Transverse colon (tissue), 4 donors: Measurements from ENCODE around the gene DCK. TPM values are rescaled to one million over a fixed set of nuclear protein-coding genes. Genes with fewer than 3 reads are reported as not detected.
"Not testable (repeated sequence)": the region's sequence is repeated elsewhere in the genome, so short reads cannot be mapped to it uniquely, and the experiment has no call there.

Source experiments
- DNase-seq: peaks from one replicate; pipeline ENCODE4 v3.0.0-alpha.2; 2019
- H3K27ac ChIP-seq, 4 donors: fragments of 200-600 bp; sonication (generic); 2 replicates each; pipeline ENCODE4 v1.5.1; 2016 to 2018; ENCODE audit warnings: inconsistent platforms in 4 of 4
- H3K27me3 ChIP-seq: fragments of 200-600 bp; sonication (generic); 2 replicates; pipeline ENCODE4 v1.5.1; 2017; ENCODE audit warnings: inconsistent platforms
- H3K36me3 ChIP-seq, 4 donors: fragments of 200-600 bp; sonication (generic); 2 replicates each; pipeline ENCODE4 v1.5.1; 2017 to 2019; ENCODE audit warnings: inconsistent platforms in 4 of 4
- H3K4me1 ChIP-seq, 4 donors: fragments of 200-600 bp; sonication (generic); 2 replicates each; pipeline ENCODE4 v1.5.1; 2017 to 2020; ENCODE audit warnings: inconsistent platforms in 4 of 4
- H3K4me3 ChIP-seq, 4 donors: fragments of 200-600 bp; sonication (generic); 1 replicate in 1 of 4; 2 replicates in 3 of 4; pipeline versions ENCODE4 v1.5.1 to v1.6.1; 2017 to 2019; ENCODE audit warnings: inconsistent platforms in 4 of 4
- H3K9me3 ChIP-seq, 2 donors: fragments of 200-600 bp; sonication (generic); 2 replicates each; pipeline ENCODE4 v1.5.1; 2017 to 2019; ENCODE audit warnings: inconsistent platforms in 2 of 2
- EP300 ChIP-seq: sonication (generic); formaldehyde crosslinking; IDR thresholded peaks from one replicate; pipeline ENCODE4 v1.6.1; 2017; ENCODE audit warnings: antibody characterized with exemption, low read depth
- POLR2A ChIP-seq: fragments of 450-650 bp; IDR thresholded peaks from one replicate; pipeline ENCODE4 v1.6.1; 2016; ENCODE audit warnings: antibody characterized with exemption, mild to moderate bottlenecking, moderate library complexity
- POLR2AphosphoS5 ChIP-seq, 3 donors: sonication (generic); formaldehyde crosslinking; IDR thresholded peaks; one replicate each; pipeline ENCODE4 v1.6.1; 2016; ENCODE audit warnings: antibody characterized with exemption in 3 of 3
- WGBS, 2 donors: methylation state at CpG; one replicate each; pipeline ENCODE4 v1.1.5; 2018; ENCODE audit warnings: low coverage in 1 of 2; 5-methylcytosine and 5-hydroxymethylcytosine counted together
- in situ Hi-C, 4 donors: fragments of 200-750 bp; cut with MboI; loops; one replicate each; pipeline versions ENCODE4 v1.15.0 to v1.15.1; 2017; ENCODE audit warnings: low sequenced_read_pairs in 3 of 4, low pct_ligation_motif_present in 1 of 4, low pct_unique_long_range_greater_than_20kb in 1 of 4
- intact Hi-C: fragments of 100-400 bp; cut with DNase I; formaldehyde crosslinking; loops from one replicate; pipeline ENCODE4 v1.15.1; 2023; ENCODE audit warnings: low total_unique reads
- total RNA-seq, 4 donors: library from RNA; depleted of rRNA; stranded (reverse); fragments of >200 nt; gene quantifications; one replicate each; pipeline ENCODE4 v1.1.0, GENCODE V29; 2016
- TF ChIP-seq, protein P1 (sequence below), 5 experiments: fragments of 200-600 bp in 3 of 5; fragments of 450-650 bp in 2 of 5; sonication (generic) in 3 of 5; IDR thresholded peaks; 1 replicate in 2 of 5; 2 replicates in 3 of 5; pipeline ENCODE4 v1.5.1; 2016 to 2017; ENCODE audit warnings: antibody characterized with exemption in 5 of 5, inconsistent platforms in 3 of 5, mild to moderate bottlenecking in 2 of 5, moderate library complexity in 1 of 5

Gene DCK
- total RNA-seq, 4 donors from 2014 or later = 6.0 to 18.1 (median 15.9) TPM

DNA sequence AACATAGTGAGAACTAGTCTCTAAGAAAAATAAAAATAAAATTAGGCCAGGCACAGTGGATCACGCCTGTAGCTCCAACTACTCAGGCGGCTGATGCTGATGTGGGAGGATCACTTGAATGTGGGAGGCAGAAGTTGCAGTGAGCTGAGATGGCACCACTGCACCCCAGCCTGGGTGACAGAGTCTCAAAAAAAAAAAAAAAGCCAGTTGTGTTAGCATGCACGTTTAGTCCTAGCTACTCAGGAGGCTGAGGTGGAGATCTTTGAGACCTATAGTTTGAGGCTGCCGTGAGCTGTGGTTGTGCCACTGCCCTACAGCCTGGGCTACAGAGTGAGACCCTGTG is 2.5 kb downstream of the DCK start:
- H3K36me3 ChIP-seq = no peaks in the 10 kb centered on the region
- no peaks in the 10 kb centered on the region for H3K9me3 ChIP-seq
- H3K27me3 ChIP-seq = no peaks in the 10 kb centered on the region
- in situ Hi-C loops = loop anchor here in 1 of 4 donors (25.0 kb wide), 1 partner anchor 334 kb away; the partner anchor contains the start of gene JCHAIN
- DNase-seq = no peak
- H3K4me1 ChIP-seq = peaks cover 8 to 49% (median 12%) of the 10 kb centered on the region in 4 donors
- intact Hi-C loops = loop anchor here (10.0 kb wide), 1 partner anchor 91 kb away; the partner anchor contains the start of gene MOB1B
- peak overlapping the region in 1 of 4 donors; percentile 80 for H3K4me3 ChIP-seq
- TF ChIP-seq POLR2AphosphoS5 (IDR thresholded peaks at IDR 0.05) = no peak
- TF ChIP-seq, protein P1, sequence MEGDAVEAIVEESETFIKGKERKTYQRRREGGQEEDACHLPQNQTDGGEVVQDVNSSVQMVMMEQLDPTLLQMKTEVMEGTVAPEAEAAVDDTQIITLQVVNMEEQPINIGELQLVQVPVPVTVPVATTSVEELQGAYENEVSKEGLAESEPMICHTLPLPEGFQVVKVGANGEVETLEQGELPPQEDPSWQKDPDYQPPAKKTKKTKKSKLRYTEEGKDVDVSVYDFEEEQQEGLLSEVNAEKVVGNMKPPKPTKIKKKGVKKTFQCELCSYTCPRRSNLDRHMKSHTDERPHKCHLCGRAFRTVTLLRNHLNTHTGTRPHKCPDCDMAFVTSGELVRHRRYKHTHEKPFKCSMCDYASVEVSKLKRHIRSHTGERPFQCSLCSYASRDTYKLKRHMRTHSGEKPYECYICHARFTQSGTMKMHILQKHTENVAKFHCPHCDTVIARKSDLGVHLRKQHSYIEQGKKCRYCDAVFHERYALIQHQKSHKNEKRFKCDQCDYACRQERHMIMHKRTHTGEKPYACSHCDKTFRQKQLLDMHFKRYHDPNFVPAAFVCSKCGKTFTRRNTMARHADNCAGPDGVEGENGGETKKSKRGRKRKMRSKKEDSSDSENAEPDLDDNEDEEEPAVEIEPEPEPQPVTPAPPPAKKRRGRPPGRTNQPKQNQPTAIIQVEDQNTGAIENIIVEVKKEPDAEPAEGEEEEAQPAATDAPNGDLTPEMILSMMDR (IDR thresholded peaks at IDR 0.05) = no peak
- TF ChIP-seq EP300 = no peak
- TF ChIP-seq POLR2A = no peak
- peak overlapping the region in 3 of 4 donors; percentile 17 to 33 (median 20) for H3K27ac ChIP-seq
- WGBS, 2 donors = 52 to 83% methylated on average over 2 to 4 of the region's 4 CpGs

DNA sequence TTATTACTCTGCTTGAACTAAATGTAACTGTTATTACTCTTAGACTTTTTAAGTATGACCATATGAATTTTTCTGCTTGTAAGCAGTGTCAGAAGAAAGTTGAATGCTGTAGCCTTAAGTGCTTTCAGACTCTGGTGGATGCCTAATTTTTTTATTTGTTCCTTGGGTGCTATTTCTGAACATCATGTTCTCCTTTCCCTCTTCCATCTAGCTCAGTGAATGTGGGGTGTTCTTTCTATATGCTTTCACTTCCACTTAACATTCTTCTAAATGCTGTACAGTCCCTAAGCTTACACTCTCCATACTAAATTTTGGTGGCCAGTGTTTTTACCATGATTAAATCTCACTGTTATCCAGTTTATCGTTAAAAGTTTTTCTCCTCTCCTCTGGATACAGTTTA is 3.6 kb downstream of the DCK start:
- peaks cover 8 to 48% (median 12%) of the 10 kb centered on the region in 4 donors for H3K4me1 ChIP-seq
- intact Hi-C loops = loop anchor here (10.0 kb wide), 1 partner anchor 92 kb away; the partner anchor contains the start of gene MOB1B
- 56 to 61% methylated on average over 1 of the region's 1 CpG for WGBS, 2 donors
- TF ChIP-seq, protein P1 (IDR thresholded peaks at IDR 0.05) = no peak
- TF ChIP-seq POLR2AphosphoS5 (IDR thresholded peaks at IDR 0.05) (no peak), POLR2A (no peak), EP300 (no peak)
- H3K36me3 ChIP-seq = no peaks in the 10 kb centered on the region
- no peaks in the 10 kb centered on the region for H3K9me3 ChIP-seq
- H3K4me3 ChIP-seq = peak overlapping the region in 1 of 4 donors; percentile 80
- in situ Hi-C loops = loop anchor here in 1 of 4 donors (25.0 kb wide), 1 partner anchor 335 kb away; the partner anchor contains the start of gene JCHAIN
- no peak for DNase-seq
- peak overlapping the region in 3 of 4 donors; percentile 18 to 38 (median 20) for H3K27ac ChIP-seq
- H3K27me3 ChIP-seq = no peaks in the 10 kb centered on the region

DNA sequence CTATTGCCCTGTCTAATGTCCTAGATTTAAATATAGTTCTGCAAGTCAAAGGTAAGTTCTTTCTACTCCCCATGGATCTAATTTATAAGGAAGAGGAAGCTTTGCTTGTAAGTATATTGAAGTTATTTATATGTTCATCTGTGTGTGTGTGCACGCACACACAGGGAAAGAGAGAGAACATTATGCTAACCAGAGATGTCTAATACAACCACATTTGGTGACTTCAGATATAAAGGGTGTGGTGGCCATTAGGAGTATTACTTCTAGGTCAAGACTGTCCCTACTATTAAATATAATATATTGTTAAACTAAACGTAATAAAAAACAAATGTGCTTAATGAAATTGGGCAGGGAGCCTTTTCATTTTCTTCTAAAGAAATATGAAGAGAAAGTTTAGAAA is 4.1 kb downstream of the DCK start:
- in situ Hi-C loops (loop anchor here in 1 of 4 donors (25.0 kb wide), 1 partner anchor 335 kb away; the partner anchor contains the start of gene JCHAIN), intact Hi-C loops (loop anchor here (10.0 kb wide), 1 partner anchor 93 kb away; the partner anchor contains the start of gene MOB1B)
- TF ChIP-seq EP300 = no peak
- TF ChIP-seq POLR2AphosphoS5 (IDR thresholded peaks at IDR 0.05) = no peak
- TF ChIP-seq, protein P1 (IDR thresholded peaks at IDR 0.05) = no peak
- TF ChIP-seq POLR2A = no peak
- 51 to 58% methylated on average over 2 of the region's 2 CpGs for WGBS, 2 donors
- Histone ChIP-seq H3K4me1 (peaks cover 4 to 43% (median 9%) of the 10 kb centered on the region in 4 donors), H3K27me3 (no peaks in the 10 kb centered on the region), H3K36me3 (no peaks in the 10 kb centered on the region), H3K27ac (peak overlapping the region in 3 of 4 donors; percentile 18 to 38 (median 20)), H3K4me3 (peak overlapping the region in 1 of 4 donors; percentile 11), H3K9me3 (no peaks in the 10 kb centered on the region)
- DNase-seq = no peak

DNA sequence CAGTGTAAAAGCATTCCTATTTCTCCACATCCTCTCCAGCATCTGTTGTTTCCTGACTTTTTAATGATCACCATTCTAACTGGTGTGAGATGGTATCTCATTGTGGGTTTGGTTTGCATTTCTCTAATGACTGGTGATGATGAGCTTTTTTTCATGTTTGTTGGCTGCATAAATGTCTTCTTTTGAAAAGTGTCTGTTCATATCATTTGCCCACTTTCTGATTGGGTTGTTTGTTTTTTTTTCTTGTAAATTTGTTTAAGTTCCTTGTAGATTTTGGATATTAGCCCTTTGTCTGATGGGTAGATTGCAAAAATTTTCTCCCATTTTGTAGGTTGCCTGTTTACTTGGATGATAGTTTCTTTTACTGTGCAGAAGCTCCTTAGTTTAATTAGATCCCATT is 6.2 kb downstream of the DCK start:
- not testable (repeated sequence) for H3K27ac ChIP-seq, H3K36me3 ChIP-seq, H3K27me3 ChIP-seq, DNase-seq, H3K4me3 ChIP-seq, H3K9me3 ChIP-seq
- in situ Hi-C loops (loop anchor here in 3 of 4 donors (25.0 kb wide), 4 partner anchors 87 to 362 kb away; partner anchors contain the start of genes ENAM (in 1 of the 3), GRSF1 (in 1 of the 3), JCHAIN (in 1 of the 3) and MOB1B (in 1 of the 3)), intact Hi-C loops (loop anchor here (10.0 kb wide), 1 partner anchor 95 kb away; the partner anchor contains the start of gene MOB1B)
- peaks cover 0 to 39% (median 4%) of the 10 kb centered on the region in 4 donors for H3K4me1 ChIP-seq

DNA sequence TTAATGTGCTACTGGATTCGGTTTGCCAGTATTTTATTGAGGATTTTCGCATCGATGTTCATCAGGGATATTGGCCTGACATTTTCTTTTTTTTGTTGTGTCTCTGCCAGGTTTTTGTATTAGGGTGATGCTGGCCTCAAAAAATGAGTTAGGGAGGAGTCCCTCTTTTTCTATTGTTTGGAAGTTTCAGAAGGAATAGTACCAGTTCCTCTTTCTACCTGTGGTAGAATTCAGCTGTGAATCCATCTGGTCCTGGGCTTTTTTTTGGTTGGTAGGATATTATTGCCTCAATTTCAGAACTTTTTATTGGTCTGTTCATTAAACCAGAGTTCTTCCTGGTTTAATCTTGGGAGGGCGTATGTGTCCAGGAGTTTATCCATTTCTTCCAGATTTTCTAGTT is 7.9 kb downstream of the DCK start:
- DNase-seq, H3K9me3 ChIP-seq, intact Hi-C loops, H3K27me3 ChIP-seq, H3K27ac ChIP-seq, H3K36me3 ChIP-seq, H3K4me3 ChIP-seq: not testable (repeated sequence)
- peaks cover 0 to 30% (median 3%) of the 10 kb centered on the region in 4 donors for H3K4me1 ChIP-seq
- WGBS, 2 donors = 98% methylated on average over 4 of the region's 4 CpGs
- in situ Hi-C loops = loop anchor here in 2 of 4 donors (25.0 kb wide), 3 partner anchors 89 to 364 kb away; partner anchors contain the start of genes ENAM (in 1 of the 2), GRSF1 (in 1 of the 2) and MOB1B (in 1 of the 2)
